Endothelial cell (in vitro differentiated cells): ENCODE measurements around the gene VAV2. TPM values are rescaled to one million over a fixed set of nuclear protein-coding genes. Genes with fewer than 3 reads are reported as not detected.

Experiments
- DNase-seq: peaks from one replicate; pipeline ENCODE4 v3.0.0; 2021; ENCODE audit warnings: low spot score
- H3K27ac Mint-ChIP-seq: one replicate; pipeline ENCODE4 v1.8.0; 2021; ENCODE audit warnings: mixed read lengths, inconsistent platforms; ENCODE audit not compliant: unreplicated experiment
- H3K27me3 Mint-ChIP-seq: one replicate; pipeline ENCODE4 v1.8.0; 2021; ENCODE audit warnings: mild to moderate bottlenecking, moderate library complexity, mixed read lengths, inconsistent platforms; ENCODE audit not compliant: unreplicated experiment
- H3K36me3 Mint-ChIP-seq: one replicate; pipeline ENCODE4 v1.8.0; 2021; ENCODE audit warnings: mild to moderate bottlenecking, low read depth, mixed read lengths, inconsistent platforms; ENCODE audit not compliant: unreplicated experiment
- H3K4me1 Mint-ChIP-seq: one replicate; pipeline ENCODE4 v1.8.0; 2021; ENCODE audit warnings: mild to moderate bottlenecking, mixed read lengths, inconsistent platforms; ENCODE audit not compliant: unreplicated experiment
- H3K4me3 Mint-ChIP-seq: one replicate; pipeline ENCODE4 v1.8.0; 2021; ENCODE audit warnings: mild to moderate bottlenecking, mixed read lengths, inconsistent platforms; ENCODE audit not compliant: unreplicated experiment
- H3K9me3 Mint-ChIP-seq: one replicate; pipeline ENCODE4 v1.8.0; 2021; ENCODE audit warnings: mixed read lengths, inconsistent platforms; ENCODE audit not compliant: unreplicated experiment
- CTCF ChIP-seq: fragments of 200-600 bp; sonication (generic); IDR thresholded peaks from one replicate; pipeline ENCODE4 v1.5.0; 2021; ENCODE audit warnings: antibody characterized with exemption; ENCODE audit not compliant: unreplicated experiment
- total RNA-seq: library from RNA; stranded (reverse); fragmentation: NEBNext Ultra II Directional; extraction: Animal tissue kit (Norgen Biotek cat#: 25700); gene quantifications from one replicate; pipeline ENCODE4 v1.2.1, GENCODE V29; 2021; ENCODE audit not compliant: unreplicated experiment

VAV2 gene
- total RNA-seq, 1 donor from 2014 or later = 27.2 TPM

GRCh38 chr9:133987946-133988665 is 4.0 kb downstream of the VAV2 start:
- H3K9me3 Mint-ChIP-seq = no peaks in the 10 kb centered on the region
- H3K27me3 Mint-ChIP-seq = peaks cover 6% of the 10 kb centered on the region
- H3K4me3 Mint-ChIP-seq = no peak overlapping the region
- no peak for TF ChIP-seq CTCF
- no peaks in the 10 kb centered on the region for H3K4me1 Mint-ChIP-seq
- H3K27ac Mint-ChIP-seq = no peak overlapping the region
- no peaks in the 10 kb centered on the region for H3K36me3 Mint-ChIP-seq
- no peak for DNase-seq

- Mint-ChIP-seq H3K4me3 (no peak overlapping the region), H3K27ac (no peak overlapping the region), H3K27me3 (peaks cover 6% of the 10 kb centered on the region), H3K4me1 (peaks cover 3% of the 10 kb centered on the region), H3K36me3 (no peaks in the 10 kb centered on the region), H3K9me3 (no peaks in the 10 kb centered on the region)
- TF ChIP-seq CTCF = no peak
- no peak for DNase-seq
Observed at GRCh38 chr9:133987446-133987788, 4.7 kb downstream of the VAV2 start.

- Mint-ChIP-seq H3K27ac (no peak overlapping the region), H3K36me3 (no peaks in the 10 kb centered on the region), H3K9me3 (no peaks in the 10 kb centered on the region), H3K4me3 (no peak overlapping the region), H3K27me3 (peaks cover 6% of the 10 kb centered on the region), H3K4me1 (peaks cover 4% of the 10 kb centered on the region)
- TF ChIP-seq CTCF = no peak
- DNase-seq = no peak
Observed at GRCh38 chr9:133986774-133987445, 5.2 kb downstream of the VAV2 start.

GRCh38 chr9:133986061-133986460 is 6.1 kb downstream of the VAV2 start:
- DNase-seq = no peak
- Mint-ChIP-seq H3K27me3 (peaks cover 6% of the 10 kb centered on the region), H3K4me3 (no peak overlapping the region), H3K4me1 (peaks cover 7% of the 10 kb centered on the region), H3K36me3 (no peaks in the 10 kb centered on the region), H3K27ac (no peak overlapping the region), H3K9me3 (no peaks in the 10 kb centered on the region)
- TF ChIP-seq CTCF = no peak

- no peaks in the 10 kb centered on the region for H3K36me3 Mint-ChIP-seq
- peaks cover 5% of the 10 kb centered on the region for H3K27me3 Mint-ChIP-seq
- no peaks in the 10 kb centered on the region for H3K9me3 Mint-ChIP-seq
- peaks cover 20% of the 10 kb centered on the region for H3K4me1 Mint-ChIP-seq
- no peak overlapping the region for H3K27ac Mint-ChIP-seq
- H3K4me3 Mint-ChIP-seq = no peak overlapping the region
- DNase-seq = no peak
- no peak for TF ChIP-seq CTCF
Observed at GRCh38 chr9:133982971-133983720, 9.0 kb downstream of the VAV2 start.
